B cell (primary cell): Measurements from ENCODE around the gene MPP2. TPM values are rescaled to one million over a fixed set of nuclear protein-coding genes. Genes with fewer than 3 reads are reported as not detected.

Experiments
- ATAC-seq: fragments of 200-7000 bp; cut with Tn5 transposase; one replicate; pipeline ENCODE4 v1.10.0; 2021; ENCODE audit warnings: low read depth, mild to moderate bottlenecking, moderate number of reproducible peaks, moderate library complexity
- CTCF ChIA-PET: fragments of 350-600 bp; sonication (Branson Sonifier 250); formaldehyde crosslinking; loops from one replicate; lab custom pipeline; 2021; ENCODE audit warnings: antibody characterized with exemption, inconsistent platforms; lab: Charles Lee
- POLR2A ChIA-PET: fragments of 350-600 bp; sonication (Branson Sonifier 250); formaldehyde crosslinking; loops from one replicate; lab custom pipeline; 2021; ENCODE audit warnings: antibody characterized with exemption; lab: Charles Lee
- DNase-seq: peaks from one replicate; pipeline ENCODE4 v3.0.0; 2013
- H2AFZ ChIP-seq: 2 replicates; pipeline ENCODE4 v1.6.1; 2012; ENCODE audit warnings: mild to moderate bottlenecking, low read depth, low read length; ENCODE audit not compliant: insufficient read depth, poor library complexity, severe bottlenecking
- H3K27ac ChIP-seq, 2 donors: 1 replicate in 1 of 2; 2 replicates in 1 of 2; pipeline ENCODE4 v1.5.1; 2012 to 2013; ENCODE audit warnings: low read length in 2 of 2, mild to moderate bottlenecking in 2 of 2, moderate library complexity in 1 of 2
- H3K27me3 ChIP-seq, 4 experiments: fragments of 200-600 bp in 1 of 4; sonication (generic) in 1 of 4; replicated peaks in 1 of 4; 1 replicate in 2 of 4; 2 replicates in 2 of 4; pipeline versions ENCODE4 v1.6.1 to v1.7.0; 2013 to 2016; ENCODE audit warnings: low read length in 3 of 4, mild to moderate bottlenecking in 2 of 4, mixed read lengths in 1 of 4, moderate library complexity in 1 of 4; ENCODE audit not compliant: insufficient read depth in 4 of 4, control insufficient read depth in 3 of 4; ENCODE audit errors: control extremely low read depth in 1 of 4
- H3K36me3 ChIP-seq, 2 experiments: replicated peaks in 1 of 2; 1 replicate in 1 of 2; 2 replicates in 1 of 2; pipeline versions ENCODE4 v1.6.1 to v1.7.1; 2013; ENCODE audit warnings: low read length in 1 of 2; ENCODE audit not compliant: insufficient read depth in 2 of 2, control insufficient read depth in 1 of 2; ENCODE audit errors: control extremely low read depth in 1 of 2, extremely low read depth in 1 of 2
- H3K4me1 ChIP-seq, 2 donors: fragments of 200-600 bp in 1 of 2; sonication (generic) in 1 of 2; 1 replicate in 1 of 2; 2 replicates in 1 of 2; pipeline versions ENCODE4 v1.5.1 to v1.6.1; 2013 to 2017; ENCODE audit warnings: low read length in 2 of 2; ENCODE audit not compliant: control insufficient read depth in 2 of 2, insufficient read depth in 2 of 2
- H3K4me2 ChIP-seq: replicated peaks from 2 replicates; pipeline ENCODE3; 2012; ENCODE audit warnings: mild to moderate bottlenecking, low read depth, low read length; ENCODE audit not compliant: poor library complexity, severe bottlenecking
- H3K4me3 ChIP-seq, 5 experiments: fragments of 200-600 bp in 1 of 5; sonication (generic) in 1 of 5; 1 replicate in 3 of 5; 2 replicates in 2 of 5; pipeline versions ENCODE4 v1.5.1 to v1.7.0; 2011 to 2016; ENCODE audit warnings: low read length in 4 of 5, mild to moderate bottlenecking in 4 of 5, low read depth in 2 of 5, control low read depth in 1 of 5, moderate library complexity in 1 of 5; ENCODE audit not compliant: insufficient read depth in 1 of 5; ENCODE audit errors: control extremely low read depth in 1 of 5, extremely low read depth in 1 of 5
- H3K79me2 ChIP-seq: fragments of 200-600 bp; sonication (generic); one replicate; pipeline ENCODE4 v1.6.0; 2016; ENCODE audit warnings: low read length; ENCODE audit not compliant: control insufficient read depth, insufficient read depth
- H3K9ac ChIP-seq: fragments of 200-600 bp; sonication (generic); 2 replicates; pipeline ENCODE4 v1.6.1; 2017; ENCODE audit warnings: mild to moderate bottlenecking, low read length, moderate library complexity
- H3K9me3 ChIP-seq, 3 donors: one replicate each; pipeline versions ENCODE4 v1.6.1 to v1.7.1; 2013; ENCODE audit warnings: low read length in 2 of 3; ENCODE audit not compliant: control insufficient read depth in 2 of 3, insufficient read depth in 1 of 3; ENCODE audit errors: control extremely low read depth in 1 of 3
- H4K20me1 ChIP-seq: 2 replicates; pipeline ENCODE4 v1.6.0; 2012; ENCODE audit warnings: mild to moderate bottlenecking, low read length; ENCODE audit not compliant: insufficient read depth, control insufficient read depth, poor library complexity, severe bottlenecking
- H3K27ac Mint-ChIP-seq: one replicate; pipeline ENCODE4 v1.8.0; 2021; ENCODE audit warnings: mixed read lengths
- H3K27me3 Mint-ChIP-seq: one replicate; pipeline ENCODE4 v1.8.0; 2021; ENCODE audit warnings: mixed read lengths
- H3K4me1 Mint-ChIP-seq: one replicate; pipeline ENCODE4 v1.8.0; 2021; ENCODE audit warnings: mixed read lengths
- H3K4me3 Mint-ChIP-seq: one replicate; pipeline ENCODE4 v1.8.0; 2021; ENCODE audit warnings: mixed read lengths
- H3K9me3 Mint-ChIP-seq: one replicate; pipeline ENCODE4 v1.8.0; 2022; ENCODE audit warnings: mixed read lengths; ENCODE audit not compliant: insufficient read depth
- EZH2 ChIP-seq: IDR thresholded peaks from 2 replicates; pipeline ENCODE4 v1.6.1; 2012; ENCODE audit warnings: borderline replicate concordance, low read depth, mild to moderate bottlenecking, moderate library complexity, low read length; ENCODE audit not compliant: insufficient read depth, poor library complexity, severe bottlenecking
- WGBS: methylation state at CpG from one replicate; pipeline ENCODE4 v1.1.5; 2013; ENCODE audit warnings: missing lambda C conversion rate; ENCODE audit not compliant: insufficient coverage; 5-methylcytosine and 5-hydroxymethylcytosine counted together
- intact Hi-C: fragments of 100-400 bp; cut with micrococcal nuclease; formaldehyde crosslinking; loops from one replicate; pipeline ENCODE4 v1.10.0; 2022
- polyA plus RNA-seq: library from polyadenylated mRNA; depleted of rRNA; stranded (reverse); fragments of >200 nt; gene quantifications from 2 replicates; pipeline ENCODE4 v1.2.3, GENCODE V29; 2012
- total RNA-seq, 2 donors: library from RNA; stranded (reverse); fragments of 120-200 nt in 1 of 2; gene quantifications; 1 replicate in 1 of 2; 2 replicates in 1 of 2; pipeline versions ENCODE4 v1.2.3 to v1.2.4, GENCODE V29; 2013 to 2022
- TF ChIP-seq, protein P1 (sequence below): fragments of 200-600 bp; IDR thresholded peaks from one replicate; pipeline ENCODE4 v1.8.0; 2022; ENCODE audit warnings: antibody characterized with exemption, mild to moderate bottlenecking

MPP2 gene
- total and polyA plus RNA-seq, 2 donors (not counting 1 experiment from before 2014, with no cell fraction given) = 0.15 TPM; not detected in 1

DNA sequence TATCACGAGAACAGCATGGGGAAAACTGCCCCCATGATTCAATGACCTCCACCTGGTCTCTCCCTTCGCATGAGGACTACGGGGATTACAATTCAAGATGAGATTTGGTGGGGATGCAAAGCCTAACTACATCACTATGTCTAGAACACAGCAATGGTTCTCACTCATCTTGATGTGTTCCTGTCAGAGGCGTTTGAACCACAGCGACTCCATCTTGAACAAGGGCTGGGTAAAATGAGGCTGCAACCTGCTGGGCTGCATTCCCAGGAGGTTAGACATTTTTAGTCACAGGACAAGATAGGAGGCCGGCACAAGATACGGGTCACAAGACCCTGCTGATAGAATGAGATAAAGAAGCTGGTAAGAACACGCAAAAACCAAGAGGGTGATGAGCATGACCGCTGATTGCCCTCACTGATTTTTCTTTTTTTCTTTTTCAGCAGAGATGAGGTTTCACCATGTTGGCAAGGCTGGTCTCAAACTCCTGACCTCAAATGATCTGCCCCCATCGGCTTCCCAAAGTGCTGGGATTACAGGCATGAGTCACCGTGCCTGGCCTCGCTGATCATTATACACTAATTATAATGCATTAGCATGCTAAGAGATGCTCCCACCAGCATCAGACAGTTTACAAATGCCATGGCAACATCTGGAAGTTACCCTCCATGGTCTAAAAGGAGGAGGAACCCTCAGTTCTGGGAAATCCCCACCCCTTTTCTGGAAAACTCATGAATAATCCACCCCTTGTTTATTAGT lies 37.9 kb upstream of the MPP2 start:
- TF ChIP-seq, protein P1, sequence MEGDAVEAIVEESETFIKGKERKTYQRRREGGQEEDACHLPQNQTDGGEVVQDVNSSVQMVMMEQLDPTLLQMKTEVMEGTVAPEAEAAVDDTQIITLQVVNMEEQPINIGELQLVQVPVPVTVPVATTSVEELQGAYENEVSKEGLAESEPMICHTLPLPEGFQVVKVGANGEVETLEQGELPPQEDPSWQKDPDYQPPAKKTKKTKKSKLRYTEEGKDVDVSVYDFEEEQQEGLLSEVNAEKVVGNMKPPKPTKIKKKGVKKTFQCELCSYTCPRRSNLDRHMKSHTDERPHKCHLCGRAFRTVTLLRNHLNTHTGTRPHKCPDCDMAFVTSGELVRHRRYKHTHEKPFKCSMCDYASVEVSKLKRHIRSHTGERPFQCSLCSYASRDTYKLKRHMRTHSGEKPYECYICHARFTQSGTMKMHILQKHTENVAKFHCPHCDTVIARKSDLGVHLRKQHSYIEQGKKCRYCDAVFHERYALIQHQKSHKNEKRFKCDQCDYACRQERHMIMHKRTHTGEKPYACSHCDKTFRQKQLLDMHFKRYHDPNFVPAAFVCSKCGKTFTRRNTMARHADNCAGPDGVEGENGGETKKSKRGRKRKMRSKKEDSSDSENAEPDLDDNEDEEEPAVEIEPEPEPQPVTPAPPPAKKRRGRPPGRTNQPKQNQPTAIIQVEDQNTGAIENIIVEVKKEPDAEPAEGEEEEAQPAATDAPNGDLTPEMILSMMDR = no peak
- TF ChIP-seq EZH2 = no peak

More for the DNA sequence above, 37.9 kb upstream of the MPP2 start:
- ATAC-seq (no peak), DNase-seq (no peak)
- Histone ChIP-seq H3K9ac (no peak overlapping the region), H2AFZ (no peak overlapping the region), H3K9me3 (no peaks in the 10 kb centered on the region), H3K4me1 (no peaks in the 10 kb centered on the region), H3K79me2 (no peaks in the 10 kb centered on the region), H3K27ac (no peak overlapping the region), H3K4me2 (no peak overlapping the region), H3K4me3 (no peak overlapping the region), H4K20me1 (no peaks in the 10 kb centered on the region), H3K36me3 (no peaks in the 10 kb centered on the region), H3K27me3 (peaks cover 0 to 4% (median 0%) of the 10 kb centered on the region in 4 experiments)
- Mint-ChIP-seq H3K4me3 (no peak overlapping the region), H3K4me1 (no peaks in the 10 kb centered on the region), H3K9me3 (no peaks in the 10 kb centered on the region), H3K27me3 (peaks cover 41% of the 10 kb centered on the region), H3K27ac (no peak overlapping the region)
- ChIA-PET CTCF (interaction anchor here (0.9 to 6.0 kb wide), 10 partner anchors 17 to 405 kb away, joined by 3 to 180 read pairs (median 7); partner anchors contain the start of gene HDAC5), POLR2A (no interaction called here)
- WGBS = 98% methylated on average over 6 of the region's 12 CpGs
- intact Hi-C loops = no loop called here
